GM12878 (cell line): ENCODE measurements around the gene THAP4. TPM values are rescaled to one million over a fixed set of nuclear protein-coding genes. Genes with fewer than 3 reads are reported as not detected.

Experiments used
- ATAC-seq: fragments of 200-7000 bp; cut with Tn5 transposase; 3 replicates; pipeline ENCODE4 v1.9.1; 2020; ENCODE audit warnings: mild to moderate bottlenecking, moderate library complexity
- BruUV-seq: library from RNA; stranded (reverse); fragments of 400-500 nt; replicated peaks from 2 replicates; lab custom pipeline; 2021; lab: Mats Ljungman, UMichigan
- CTCF ChIA-PET: fragments of 300-600 bp; sonication (Branson Sonifier 250); formaldehyde crosslinking; extraction: SDS; loops from one replicate; lab custom pipeline; 2021; ENCODE audit warnings: inconsistent platforms; lab: Yijun Ruan, JAX
- POLR2A ChIA-PET: fragments of 350-600 bp; formaldehyde crosslinking; extraction: SDS; loops from one replicate; lab custom pipeline; 2021; ENCODE audit warnings: inconsistent platforms; lab: Charles Lee
- RAD21 ChIA-PET: fragments of 300-600 bp; sonication (Branson Sonifier 250); formaldehyde crosslinking; loops from one replicate; lab custom pipeline; 2023; ENCODE audit warnings: antibody characterized with exemption; ENCODE audit not compliant: unreplicated experiment; lab: Charles Lee
- SMC1A ChIA-PET: fragments of 300-600 bp; sonication (Branson Sonifier 250); formaldehyde crosslinking; loops from one replicate; lab custom pipeline; 2023; ENCODE audit not compliant: unreplicated experiment, uncharacterized antibody; lab: Charles Lee
- DNase-seq: peaks from one replicate; pipeline ENCODE4 v3.0.0-alpha.2; 2011; ENCODE audit warnings: low read depth, low spot score
- FAIRE-seq: peaks from 3 replicates; lab custom pipeline; 2011; peaks lifted over from hg19 to GRCh38; lab: Jason Lieb, UNC
- H2AFZ ChIP-seq: 2 replicates; pipeline ENCODE4 v1.6.0; 2011; ENCODE audit warnings: low read depth, low read length, control low read depth; ENCODE audit not compliant: control insufficient read depth
- H3K27ac ChIP-seq: 2 replicates; pipeline ENCODE4 v1.5.1; 2011; ENCODE audit warnings: control low read depth; ENCODE audit not compliant: control insufficient read depth, insufficient read depth
- H3K27me3 ChIP-seq, 2 experiments: replicated peaks in 1 of 2; 2 replicates each; pipeline versions ENCODE4 v1.6.0 to v1.6.1; 2011; ENCODE audit warnings: low read length in 1 of 2; ENCODE audit not compliant: control insufficient read depth in 2 of 2, insufficient read depth in 2 of 2
- H3K36me3 ChIP-seq, 2 experiments: 2 replicates each; pipeline ENCODE4 v1.5.1; 2011; ENCODE audit warnings: low read length in 1 of 2; ENCODE audit not compliant: control insufficient read depth in 2 of 2, insufficient read depth in 2 of 2
- H3K4me1 ChIP-seq: 2 replicates; pipeline ENCODE4 v1.6.1; 2011; ENCODE audit warnings: mild to moderate bottlenecking, low read length, moderate library complexity, mixed read lengths; ENCODE audit not compliant: control insufficient read depth, insufficient read depth
- H3K4me2 ChIP-seq: 2 replicates; pipeline ENCODE4 v1.6.0; 2011; ENCODE audit warnings: control low read depth; ENCODE audit not compliant: control insufficient read depth, insufficient read depth
- H3K4me3 ChIP-seq: fragments of 200-600 bp; sonication (generic); 2 replicates; pipeline ENCODE4 v1.5.1; 2016
- H3K79me2 ChIP-seq: 2 replicates; pipeline ENCODE4 v1.6.0; 2011; ENCODE audit warnings: low read length; ENCODE audit not compliant: control insufficient read depth, insufficient read depth
- H3K9ac ChIP-seq: 2 replicates; pipeline ENCODE4 v1.8.0; 2011; ENCODE audit warnings: low read length, control low read depth, mixed read lengths; ENCODE audit not compliant: control insufficient read depth, insufficient read depth
- H3K9me3 ChIP-seq: replicated peaks from 3 replicates; pipeline ENCODE4 v1.5.1; 2011; ENCODE audit warnings: mild to moderate bottlenecking, low read length; ENCODE audit not compliant: control insufficient read depth, insufficient read depth
- H4K20me1 ChIP-seq: 2 replicates; pipeline ENCODE4 v1.6.0; 2011; ENCODE audit not compliant: control insufficient read depth, insufficient read depth
- ATF7 ChIP-seq: fragments of 450-650 bp; IDR thresholded peaks from 2 replicates; pipeline ENCODE4 v1.6.1; 2016; ENCODE audit warnings: low read depth, mild to moderate bottlenecking
- CEBPZ ChIP-seq: fragments of 150-350 bp; IDR thresholded peaks from 2 replicates; pipeline ENCODE4 v1.6.1; 2016; ENCODE audit warnings: low read depth, low read length
- E2F4 ChIP-seq: IDR thresholded peaks from 2 replicates; pipeline ENCODE4 v1.6.1; 2012; ENCODE audit warnings: low read depth, low read length, improper control_type of control experiment
- HCFC1 ChIP-seq: fragments of 150-350 bp; IDR thresholded peaks from 2 replicates; pipeline ENCODE4 v1.6.1; 2014; ENCODE audit warnings: low read length
- KAT2A ChIP-seq: conservative IDR thresholded peaks from 2 replicates; pipeline ENCODE4 v1.6.1; 2011; ENCODE audit warnings: low read depth, low read length; ENCODE audit not compliant: control insufficient read depth
- WGBS: methylation state at CpG from one replicate; pipeline ENCODE4 v1.1.6; 2016; ENCODE audit warnings: low lambda C conversion rate; ENCODE audit not compliant: insufficient replicate concordance, insufficient coverage; ENCODE audit errors: missing lambda C conversion rate; 5-methylcytosine and 5-hydroxymethylcytosine counted together
- in situ Hi-C: fragments of 300-500 bp; cut with MboI; formaldehyde crosslinking; loops from 9 replicates; pipeline ENCODE4 v1.14.3; 2018; ENCODE audit warnings: mixed read lengths
- intact Hi-C: fragments of 100-400 bp; cut with micrococcal nuclease; formaldehyde crosslinking; loops from one replicate; pipeline ENCODE4 v1.14.2; 2022; ENCODE audit not compliant: unreplicated experiment
- polyA plus RNA-seq, 11 experiments: library from polyadenylated mRNA; depleted of rRNA in 4 of 11; unstranded in 6 of 11; stranded (reverse) in 5 of 11; fragments of >200 nt; fragmentation: Nextera tagmentation in 4 of 11; fragmentation: Illumina TruSeq in 1 of 11; extraction: Ambion mirVana in 4 of 11; extraction: Trizol in 1 of 11; gene quantifications; 1 replicate in 1 of 11; 2 replicates in 10 of 11; pipeline versions ENCODE4 v1.2.1 to v1.2.3, GENCODE V29; 2011 to 2016; ENCODE audit warnings: inconsistent platforms in 2 of 11, missing spikeins in 2 of 11, low read depth in 1 of 11
- total RNA-seq, 4 experiments: library from RNA; depleted of rRNA in 3 of 4; stranded (reverse); fragments of >200 nt in 3 of 4; fragmentation: Illumina TruSeq in 1 of 4; extraction: Trizol in 1 of 4; gene quantifications; 2 replicates each; pipeline versions ENCODE4 v1.2.1 to v1.2.3, GENCODE V29; 2013 to 2021

The THAP4 gene
- total and polyA plus RNA-seq, 10 of the 15 experiments (the other 5 are each of a cell fraction or from before 2014, with no cell fraction given): 12.9 to 67.7 (median 44.5) TPM

GRCh38 chr2:241577413-241578122 lies 59.4 kb downstream of the THAP4 start:
- ChIA-PET SMC1A (no interaction called here), POLR2A (no interaction called here), CTCF (no interaction called here), RAD21 (no interaction called here)
- Histone ChIP-seq H4K20me1 (no peaks in the 10 kb centered on the region), H3K4me2 (no peak overlapping the region), H3K9ac (no peak overlapping the region), H2AFZ (no peak overlapping the region), H3K9me3 (no peaks in the 10 kb centered on the region; the same call in 2 of the 3 replicates), H3K27ac (no peak overlapping the region), H3K27me3 (no peaks in the 10 kb centered on the region), H3K36me3 (peaks cover 0 to 3% of the 10 kb centered on the region in 2 experiments; a peak in 3 of 4 replicates), H3K4me3 (no peak overlapping the region), H3K79me2 (no peaks in the 10 kb centered on the region), H3K4me1 (no peaks in the 10 kb centered on the region)
- BruUV-seq: no TSS peak
- FAIRE-seq (no peak), DNase-seq (no peak), ATAC-seq (no peak)
- 84% methylated on average over 9 of the region's 9 CpGs for WGBS
- intact Hi-C loops: no loop called here
- in situ Hi-C loops: no loop called here
- TF ChIP-seq ATF7: no peak
- no peak for TF ChIP-seq KAT2A
- no peak for TF ChIP-seq E2F4
- no peak for TF ChIP-seq HCFC1
- TF ChIP-seq CEBPZ: no peak
